ENCODE measurements around the gene TPGS1.

Gene TPGS1

DNA sequence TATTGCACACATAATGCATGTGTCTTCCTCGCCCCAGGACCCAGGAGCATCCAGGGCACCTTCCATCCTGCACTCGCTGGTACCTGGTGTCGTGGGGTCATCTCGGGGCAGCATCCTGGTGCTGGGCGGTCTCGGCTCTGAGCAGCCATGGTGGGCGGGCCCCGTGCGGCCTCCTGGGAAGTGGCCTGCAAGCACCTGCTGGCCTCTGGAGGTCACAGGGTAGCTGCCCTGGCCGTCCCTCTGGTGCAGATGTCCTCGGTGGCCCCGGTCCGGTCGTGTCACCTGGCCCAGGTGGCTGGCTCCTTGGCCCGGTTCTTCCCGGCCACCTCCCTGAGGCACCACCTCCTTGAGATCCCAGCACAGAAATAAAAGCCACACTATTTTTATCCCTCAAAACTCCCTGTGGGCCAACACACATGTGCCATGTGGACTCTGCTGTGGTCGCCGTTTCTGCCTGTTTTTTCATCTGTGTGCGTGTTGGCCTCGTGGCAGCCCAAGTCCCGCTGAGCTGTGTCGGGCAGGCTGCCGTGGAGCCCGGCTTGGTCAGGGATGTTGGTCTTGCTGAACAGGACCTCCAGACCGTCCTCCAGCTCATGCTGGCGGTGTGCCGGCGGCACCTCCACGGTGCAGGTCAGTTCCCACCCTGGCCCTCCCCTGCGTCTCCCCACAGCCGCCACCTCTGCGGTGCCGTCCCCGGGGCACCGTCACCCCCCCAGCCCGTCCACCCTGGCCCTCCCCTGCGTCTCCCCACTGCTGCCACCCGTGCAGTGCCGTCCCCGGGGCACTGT, 31.5 kb downstream of the TPGS1 start:
- Histone ChIP-seq H3K9me3 (ENCODE audit: insufficient read depth, low read length, severe bottlenecking) (no peaks in the 10 kb centered on the region), H2AFZ (ENCODE audit: low read depth, low read length) (no peak overlapping the region), H3K79me2 (ENCODE audit: insufficient read depth, low read length) (peaks cover 22% of the 10 kb centered on the region), H3K4me1 (ENCODE audit: insufficient read depth, low read length) (peaks cover 5% of the 10 kb centered on the region), H3K9ac (ENCODE audit: low read depth, low read length) (no peak overlapping the region), H4K20me1 (ENCODE audit: insufficient read depth, low read length) (peaks cover 54% of the 10 kb centered on the region), H3K27me3 (ENCODE audit: insufficient read depth, low read length, poor library complexity) (no peaks in the 10 kb centered on the region), H3K36me3 (ENCODE audit: insufficient read depth, low read length) (peaks cover 73% of the 10 kb centered on the region), H3K4me2 (ENCODE audit: insufficient read depth, low read length) (no peak overlapping the region), H3K27ac (ENCODE audit: low read length) (no peak overlapping the region), H3K4me3 (ENCODE audit: low read depth in 1 of 2, low read length in 2 of 2) (no peak overlapping the region)
- DNase-seq, result no peak
- no peak for ATAC-seq (ENCODE audit: insufficient read depth, low read depth)
- TF ChIP-seq, protein P1, sequence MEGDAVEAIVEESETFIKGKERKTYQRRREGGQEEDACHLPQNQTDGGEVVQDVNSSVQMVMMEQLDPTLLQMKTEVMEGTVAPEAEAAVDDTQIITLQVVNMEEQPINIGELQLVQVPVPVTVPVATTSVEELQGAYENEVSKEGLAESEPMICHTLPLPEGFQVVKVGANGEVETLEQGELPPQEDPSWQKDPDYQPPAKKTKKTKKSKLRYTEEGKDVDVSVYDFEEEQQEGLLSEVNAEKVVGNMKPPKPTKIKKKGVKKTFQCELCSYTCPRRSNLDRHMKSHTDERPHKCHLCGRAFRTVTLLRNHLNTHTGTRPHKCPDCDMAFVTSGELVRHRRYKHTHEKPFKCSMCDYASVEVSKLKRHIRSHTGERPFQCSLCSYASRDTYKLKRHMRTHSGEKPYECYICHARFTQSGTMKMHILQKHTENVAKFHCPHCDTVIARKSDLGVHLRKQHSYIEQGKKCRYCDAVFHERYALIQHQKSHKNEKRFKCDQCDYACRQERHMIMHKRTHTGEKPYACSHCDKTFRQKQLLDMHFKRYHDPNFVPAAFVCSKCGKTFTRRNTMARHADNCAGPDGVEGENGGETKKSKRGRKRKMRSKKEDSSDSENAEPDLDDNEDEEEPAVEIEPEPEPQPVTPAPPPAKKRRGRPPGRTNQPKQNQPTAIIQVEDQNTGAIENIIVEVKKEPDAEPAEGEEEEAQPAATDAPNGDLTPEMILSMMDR (IDR thresholded peaks at IDR 0.05; ENCODE audit: borderline replicate concordance, extremely low read depth, low read length, poor library complexity, severe bottlenecking), result no peak
- TF ChIP-seq EZH2 (IDR thresholded peaks at IDR 0.05; ENCODE audit: borderline replicate concordance, low read depth, low read length, severe bottlenecking), result no peak

DNA sequence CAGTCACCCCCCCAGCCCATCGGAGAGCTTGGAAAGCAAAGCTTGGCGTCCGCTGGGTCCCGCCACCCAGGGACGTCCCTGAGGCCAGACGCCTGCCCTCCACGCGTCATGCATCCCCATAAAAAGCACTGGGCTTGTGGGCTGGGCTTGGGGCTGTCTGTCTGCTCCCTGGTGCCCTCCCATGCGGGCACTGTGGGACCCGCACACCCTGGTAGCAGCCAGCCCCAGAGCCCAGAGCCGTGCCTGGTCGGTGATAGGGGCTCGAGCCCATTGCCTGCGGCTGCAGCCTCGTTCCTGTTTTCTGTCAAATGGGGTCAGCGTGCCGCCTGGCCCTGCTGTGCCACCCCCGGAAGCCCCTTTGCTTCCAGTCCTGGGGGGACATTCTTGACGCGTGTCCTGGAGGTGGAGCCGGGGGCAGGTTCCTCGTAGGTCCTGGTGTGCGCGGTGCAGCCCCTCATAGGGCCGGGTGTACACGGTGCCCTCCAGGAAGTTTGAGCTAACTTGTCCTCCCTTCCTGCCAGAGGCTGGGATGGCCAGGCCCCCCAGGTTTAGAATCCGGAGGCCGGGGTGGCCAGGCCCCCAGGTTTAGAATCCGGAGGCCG, 32.2 kb downstream of the TPGS1 start:
- Histone ChIP-seq H3K79me2 (ENCODE audit: insufficient read depth, low read length) (peaks cover 16% of the 10 kb centered on the region), H3K36me3 (ENCODE audit: insufficient read depth, low read length) (peaks cover 73% of the 10 kb centered on the region), H3K27me3 (ENCODE audit: insufficient read depth, low read length, poor library complexity) (no peaks in the 10 kb centered on the region), H3K4me3 (ENCODE audit: low read depth in 1 of 2, low read length in 2 of 2) (no peak overlapping the region), H3K9ac (ENCODE audit: low read depth, low read length) (no peak overlapping the region), H3K4me1 (ENCODE audit: insufficient read depth, low read length) (no peaks in the 10 kb centered on the region), H4K20me1 (ENCODE audit: insufficient read depth, low read length) (peaks cover 48% of the 10 kb centered on the region), H3K4me2 (ENCODE audit: insufficient read depth, low read length) (no peak overlapping the region), H3K27ac (ENCODE audit: low read length) (no peak overlapping the region), H3K9me3 (ENCODE audit: insufficient read depth, low read length, severe bottlenecking) (no peaks in the 10 kb centered on the region), H2AFZ (ENCODE audit: low read depth, low read length) (no peak overlapping the region)
- no peak for TF ChIP-seq EZH2 (IDR thresholded peaks at IDR 0.05; ENCODE audit: borderline replicate concordance, low read depth, low read length, severe bottlenecking)
- TF ChIP-seq, protein P1 (IDR thresholded peaks at IDR 0.05; ENCODE audit: borderline replicate concordance, extremely low read depth, low read length, poor library complexity, severe bottlenecking), result no peak
- ATAC-seq (ENCODE audit: insufficient read depth, low read depth) (no peak), DNase-seq (no peak)

DNA sequence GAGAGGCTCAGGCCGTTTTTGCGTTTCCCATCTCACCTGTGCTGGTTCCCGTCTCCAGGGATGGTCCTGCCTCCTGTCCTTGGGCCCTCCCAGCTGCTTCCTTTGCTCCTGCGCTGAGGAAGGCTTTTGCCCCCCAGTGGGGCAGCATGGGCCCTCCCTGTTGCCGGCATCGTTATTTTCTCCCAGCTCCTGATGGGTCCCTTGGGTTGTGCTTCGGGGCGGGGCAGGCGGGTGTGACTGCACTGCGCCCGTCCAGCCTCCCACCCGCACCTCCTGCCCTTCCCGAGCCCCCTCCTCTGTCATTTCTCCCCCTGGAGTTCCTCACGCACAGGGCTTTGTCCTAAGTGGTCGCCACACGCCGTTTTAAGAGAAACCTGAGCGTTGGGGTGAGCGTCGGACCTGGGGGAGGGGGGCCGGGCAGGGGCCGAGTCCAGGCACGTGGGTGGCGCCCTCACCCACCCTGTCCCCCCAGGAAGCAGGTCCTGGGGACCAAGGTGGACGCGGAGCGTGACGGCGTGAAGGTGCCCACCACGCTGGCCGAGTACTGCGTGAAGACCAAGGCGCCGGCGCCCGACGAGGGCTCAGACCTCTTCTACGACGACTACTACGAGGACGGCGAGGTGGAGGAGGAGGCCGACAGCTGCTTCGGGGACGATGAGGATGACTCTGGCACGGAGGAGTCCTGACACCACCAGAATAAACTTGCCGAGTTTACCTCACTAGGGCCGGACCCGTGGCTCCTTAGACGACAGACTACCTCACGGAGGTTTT, 33.8 kb downstream of the TPGS1 start:
- H3K79me2 ChIP-seq (ENCODE audit: insufficient read depth, low read length), result 0 out of 2 replicates have a peak, but pooled peaks cover 3% of the 10 kb centered on the region
- TF ChIP-seq EZH2 (IDR thresholded peaks at IDR 0.05; ENCODE audit: borderline replicate concordance, low read depth, low read length, severe bottlenecking), result no peak
- TF ChIP-seq, protein P1 (IDR thresholded peaks at IDR 0.05; ENCODE audit: borderline replicate concordance, extremely low read depth, low read length, poor library complexity, severe bottlenecking), result no peak
- H3K4me1 ChIP-seq (ENCODE audit: insufficient read depth, low read length), result no peaks in the 10 kb centered on the region
- H3K36me3 ChIP-seq (ENCODE audit: insufficient read depth, low read length), result peaks cover 59% of the 10 kb centered on the region
- no peak overlapping the region for H3K4me3 ChIP-seq (ENCODE audit: low read depth in 1 of 2, low read length in 2 of 2)
- H2AFZ ChIP-seq (ENCODE audit: low read depth, low read length), result no peak overlapping the region
- no peaks in the 10 kb centered on the region for H3K9me3 ChIP-seq (ENCODE audit: insufficient read depth, low read length, severe bottlenecking)
- no peak overlapping the region for H3K4me2 ChIP-seq (ENCODE audit: insufficient read depth, low read length)
- H3K27me3 ChIP-seq (ENCODE audit: insufficient read depth, low read length, poor library complexity), result no peaks in the 10 kb centered on the region
- H4K20me1 ChIP-seq (ENCODE audit: insufficient read depth, low read length), result peaks cover 39% of the 10 kb centered on the region
- DNase-seq, result no peak
- H3K9ac ChIP-seq (ENCODE audit: low read depth, low read length), result no peak overlapping the region
- ATAC-seq (ENCODE audit: insufficient read depth, low read depth), result no peak
- H3K27ac ChIP-seq (ENCODE audit: low read length), result no peak overlapping the region

All from DND-41 (cell line).